Measurements from ENCODE around the gene SLC8B1.

DNA sequence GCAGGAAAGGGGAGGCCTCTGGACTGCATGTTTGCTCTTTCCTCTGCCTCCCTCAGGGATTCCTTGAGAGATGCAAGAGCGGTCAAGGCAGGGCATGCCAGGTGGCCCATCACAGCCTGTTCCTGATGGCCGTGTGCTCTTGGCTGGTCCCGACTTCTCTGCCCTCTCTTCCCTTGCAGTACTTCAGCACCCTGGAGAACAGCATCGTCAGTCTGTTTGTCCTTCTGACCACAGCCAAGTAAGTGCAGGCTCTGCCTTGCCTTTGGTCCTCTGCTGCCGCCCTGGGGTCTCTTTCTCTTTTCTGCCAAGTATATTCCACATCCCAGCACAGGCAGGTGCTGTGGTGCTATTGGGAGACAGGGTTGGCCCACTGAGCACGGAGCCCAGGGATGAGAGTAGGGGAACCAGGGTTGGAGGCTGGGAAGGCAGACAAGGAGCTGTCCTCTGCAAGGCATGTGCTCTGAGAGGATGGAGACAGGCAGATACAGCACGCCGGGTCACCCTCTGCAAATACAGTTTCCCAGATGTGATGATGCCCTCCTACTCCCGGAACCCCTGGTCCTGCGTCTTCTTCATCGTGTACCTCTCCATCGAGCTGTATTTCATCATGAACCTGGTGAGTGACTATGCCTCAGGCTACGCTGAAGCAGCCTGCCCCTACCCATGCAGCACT is 61.7 kb downstream of the SLC8B1 start:
- no peak for TF ChIP-seq CTCF (optimal IDR thresholded peaks at IDR 0.05 in 1 of 3, IDR thresholded peaks at IDR 0.05 in 1 of 3, conservative IDR thresholded peaks at IDR 0.05 in 1 of 3; ENCODE audit: extremely low read depth in 1 of 3, insufficient read depth in 2 of 3, low read length in 3 of 3)
- no peak for TF ChIP-seq EZH2 (IDR thresholded peaks at IDR 0.05; ENCODE audit: low read length)

Data from keratinocyte (primary cell).